ENCODE measurements around the gene MAGI2. TPM values are rescaled to one million over a fixed set of nuclear protein-coding genes. Genes with fewer than 3 reads are reported as not detected.

MAGI2 gene
- total and polyA plus RNA-seq, 2 donors (not counting 3 experiments of a cell fraction or from before 2014, with no cell fraction given) = 0.28 to 6.0 TPM

DNA sequence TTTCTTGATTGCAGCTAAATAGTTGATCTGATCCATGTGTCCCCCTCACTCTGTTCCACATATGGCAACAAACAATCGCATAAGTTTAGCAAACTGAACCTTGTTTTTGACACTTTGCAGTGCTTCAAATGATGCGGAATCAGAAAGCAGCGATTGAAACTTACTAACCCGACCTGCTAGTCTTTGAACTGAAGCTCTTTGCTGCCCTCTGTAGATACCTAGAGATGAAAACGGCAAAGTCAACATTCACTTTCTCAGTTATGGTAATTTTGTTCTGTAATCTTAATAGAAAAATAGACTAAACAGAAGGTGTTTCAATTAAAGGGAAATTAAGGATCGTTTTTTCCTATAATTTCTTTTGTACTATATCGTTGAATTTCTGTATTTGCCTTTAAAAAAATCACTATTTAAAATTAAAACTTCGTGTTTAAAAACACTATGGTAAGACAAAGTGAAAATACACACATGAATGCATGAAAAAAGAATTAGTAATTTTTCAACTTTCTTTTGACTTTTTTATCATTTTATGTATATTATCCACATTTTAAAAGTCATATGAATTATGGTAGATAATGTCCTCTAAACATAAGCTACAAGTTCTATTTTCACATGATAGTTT is 276.5 kb downstream of the MAGI2 start:
- intact Hi-C loops (cut with micrococcal nuclease) = loop anchor here (1.0 to 10.0 kb wide), 5 partner anchors 250 to 1232 kb away; no protein-coding TSS in a partner anchor
- no peak for TF ChIP-seq FOS (IDR thresholded peaks at IDR 0.05; ENCODE audit: borderline replicate concordance, insufficient read depth, low read length)
- TF ChIP-seq, protein P1, sequence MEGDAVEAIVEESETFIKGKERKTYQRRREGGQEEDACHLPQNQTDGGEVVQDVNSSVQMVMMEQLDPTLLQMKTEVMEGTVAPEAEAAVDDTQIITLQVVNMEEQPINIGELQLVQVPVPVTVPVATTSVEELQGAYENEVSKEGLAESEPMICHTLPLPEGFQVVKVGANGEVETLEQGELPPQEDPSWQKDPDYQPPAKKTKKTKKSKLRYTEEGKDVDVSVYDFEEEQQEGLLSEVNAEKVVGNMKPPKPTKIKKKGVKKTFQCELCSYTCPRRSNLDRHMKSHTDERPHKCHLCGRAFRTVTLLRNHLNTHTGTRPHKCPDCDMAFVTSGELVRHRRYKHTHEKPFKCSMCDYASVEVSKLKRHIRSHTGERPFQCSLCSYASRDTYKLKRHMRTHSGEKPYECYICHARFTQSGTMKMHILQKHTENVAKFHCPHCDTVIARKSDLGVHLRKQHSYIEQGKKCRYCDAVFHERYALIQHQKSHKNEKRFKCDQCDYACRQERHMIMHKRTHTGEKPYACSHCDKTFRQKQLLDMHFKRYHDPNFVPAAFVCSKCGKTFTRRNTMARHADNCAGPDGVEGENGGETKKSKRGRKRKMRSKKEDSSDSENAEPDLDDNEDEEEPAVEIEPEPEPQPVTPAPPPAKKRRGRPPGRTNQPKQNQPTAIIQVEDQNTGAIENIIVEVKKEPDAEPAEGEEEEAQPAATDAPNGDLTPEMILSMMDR (IDR thresholded peaks at IDR 0.05; ENCODE audit: extremely low read depth in 1 of 2, insufficient read depth in 1 of 2, low read depth in 1 of 2, low read length in 2 of 2) = peak; percentile 48 to 50
- Histone ChIP-seq H3K4me2 (ENCODE audit: insufficient read depth, low read length) (no peak overlapping the region), H3K27ac (ENCODE audit: insufficient read depth, low read depth, low read length) (no peak overlapping the region), H3K4me1 (ENCODE audit: control insufficient read depth, extremely low read depth, insufficient read depth, low read length) (no peaks in the 10 kb centered on the region), H2AFZ (ENCODE audit: low read depth, low read length) (peak overlapping the region; percentile 54), H3K36me3 (ENCODE audit: control insufficient read depth in 2 of 2, extremely low read depth in 1 of 2, insufficient read depth in 2 of 2, low read length in 2 of 2) (no peaks in the 10 kb centered on the region), H3K4me3 (replicated peaks in 1 of 3; ENCODE audit: insufficient read depth in 1 of 3, low read depth in 1 of 3, low read length in 3 of 3) (no peak overlapping the region), H3K27me3 (ENCODE audit: control insufficient read depth in 2 of 2, insufficient read depth in 2 of 2, low read length in 2 of 2) (no peaks in the 10 kb centered on the region), H3K9me3 (replicated peaks; ENCODE audit: control insufficient read depth, insufficient read depth, low read length) (no peaks in the 10 kb centered on the region), H3K9me1 (replicated peaks; ENCODE audit: control insufficient read depth, extremely low read depth, insufficient read depth, low read length) (no peaks in the 10 kb centered on the region), H3K79me2 (ENCODE audit: control insufficient read depth, insufficient read depth, low read length) (no peaks in the 10 kb centered on the region), H4K20me1 (replicated peaks; ENCODE audit: control insufficient read depth, extremely low read depth, insufficient read depth, low read length) (no peaks in the 10 kb centered on the region), H3K9ac (replicated peaks; ENCODE audit: extremely low read depth, insufficient read depth, low read length) (no peak overlapping the region)
- peak; percentile 53 for DNase-seq (ENCODE audit: low read depth, low spot score)
- ChIA-PET CTCF (interaction anchor here (0.6 to 2.3 kb wide), 36 partner anchors 8 to 1237 kb away, joined by 3 to 43 read pairs (median 4); no protein-coding TSS in a partner anchor), POLR2A (no interaction called here)
- no TSS peak for BruUV-seq (replicated peaks)
- peak; percentile 80 for FAIRE-seq
- dilution Hi-C loops (cut with MboI; ENCODE audit: extremely low pct_ligation_motif_present, low sequenced_read_pairs) = no loop called here

DNA sequence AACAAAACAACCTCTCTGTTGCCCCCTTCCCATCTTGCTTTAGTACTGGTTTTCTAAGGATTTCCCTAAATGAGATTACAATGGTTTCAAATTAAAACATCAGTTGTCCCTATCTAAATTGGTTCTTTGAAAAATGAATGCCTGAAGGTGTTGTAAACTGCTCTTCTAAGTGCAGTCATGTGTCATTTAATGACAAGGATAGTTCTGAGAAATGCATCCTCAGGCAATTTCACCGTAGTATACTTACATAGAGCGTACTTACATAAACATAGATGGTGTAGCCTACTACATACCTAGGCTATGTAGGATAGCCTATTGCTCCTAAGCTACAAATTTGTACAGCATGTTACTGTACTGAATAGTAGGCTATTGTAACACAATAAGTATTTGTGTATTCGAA is 278.1 kb downstream of the MAGI2 start:
- no peaks in the 10 kb centered on the region for H3K4me1 ChIP-seq (ENCODE audit: control insufficient read depth, extremely low read depth, insufficient read depth, low read length)
- intact Hi-C loops (cut with micrococcal nuclease) = loop anchor here (5.0 to 10.0 kb wide), 3 partner anchors 248 to 1231 kb away; no protein-coding TSS in a partner anchor

More for the DNA sequence above, 278.1 kb downstream of the MAGI2 start:
- BruUV-seq (replicated peaks) = no TSS peak
- H4K20me1 ChIP-seq (replicated peaks; ENCODE audit: control insufficient read depth, extremely low read depth, insufficient read depth, low read length) = no peaks in the 10 kb centered on the region
- H3K4me3 ChIP-seq (replicated peaks in 1 of 3; ENCODE audit: insufficient read depth in 1 of 3, low read depth in 1 of 3, low read length in 3 of 3) = no peak overlapping the region
- no peaks in the 10 kb centered on the region for H3K36me3 ChIP-seq (ENCODE audit: control insufficient read depth in 2 of 2, extremely low read depth in 1 of 2, insufficient read depth in 2 of 2, low read length in 2 of 2)
- no peak overlapping the region for H2AFZ ChIP-seq (ENCODE audit: low read depth, low read length)
- no peak overlapping the region for H3K9ac ChIP-seq (replicated peaks; ENCODE audit: extremely low read depth, insufficient read depth, low read length)
- ChIA-PET POLR2A (no interaction called here), CTCF (interaction anchor here (1.6 to 2.3 kb wide), 5 partner anchors 226 to 1155 kb away, joined by 5 to 43 read pairs (median 11); no protein-coding TSS in a partner anchor)
- FAIRE-seq = no peak
- H3K9me1 ChIP-seq (replicated peaks; ENCODE audit: control insufficient read depth, extremely low read depth, insufficient read depth, low read length) = no peaks in the 10 kb centered on the region
- dilution Hi-C loops (cut with MboI; ENCODE audit: extremely low pct_ligation_motif_present, low sequenced_read_pairs) = no loop called here
- H3K27ac ChIP-seq (ENCODE audit: insufficient read depth, low read depth, low read length) = no peak overlapping the region
- H3K27me3 ChIP-seq (ENCODE audit: control insufficient read depth in 2 of 2, insufficient read depth in 2 of 2, low read length in 2 of 2) = no peaks in the 10 kb centered on the region
- H3K9me3 ChIP-seq (replicated peaks; ENCODE audit: control insufficient read depth, insufficient read depth, low read length) = no peaks in the 10 kb centered on the region
- TF ChIP-seq EZH2 (IDR thresholded peaks at IDR 0.05; ENCODE audit: borderline replicate concordance, low read depth, low read length, severe bottlenecking) (no peak), POLR2AphosphoS5 (IDR thresholded peaks at IDR 0.05; ENCODE audit: insufficient read depth, low read depth, low read length) (no peak), POLR2A (IDR thresholded peaks at IDR 0.05; ENCODE audit: low read depth, low read length) (no peak)
- TF ChIP-seq, protein P2, sequence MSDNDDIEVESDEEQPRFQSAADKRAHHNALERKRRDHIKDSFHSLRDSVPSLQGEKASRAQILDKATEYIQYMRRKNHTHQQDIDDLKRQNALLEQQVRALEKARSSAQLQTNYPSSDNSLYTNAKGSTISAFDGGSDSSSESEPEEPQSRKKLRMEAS (IDR thresholded peaks at IDR 0.05; ENCODE audit: insufficient read depth, insufficient read length) = no peak
- TF ChIP-seq, protein P1 (IDR thresholded peaks at IDR 0.05; ENCODE audit: extremely low read depth in 1 of 2, insufficient read depth in 1 of 2, low read depth in 1 of 2, low read length in 2 of 2) = no peak
- no peak overlapping the region for H3K4me2 ChIP-seq (ENCODE audit: insufficient read depth, low read length)
- DNase-seq (ENCODE audit: low read depth, low spot score) = no peak
- no peaks in the 10 kb centered on the region for H3K79me2 ChIP-seq (ENCODE audit: control insufficient read depth, insufficient read depth, low read length)
